WTC11 (cell line): ENCODE measurements around the gene ZNF554.

ENCODE experiments used
- TF ChIP-seq, protein P1 (sequence below): sonication (generic); formaldehyde crosslinking; IDR thresholded peaks from 2 replicates; pipeline ENCODE4 v1.8.1; 2023; ENCODE audit warnings: mild to moderate bottlenecking, missing genetic modification reagents, moderate library complexity
- TF ChIP-seq, protein P2 (sequence below): sonication (generic); formaldehyde crosslinking; conservative IDR thresholded peaks from 2 replicates; pipeline ENCODE4 v1.8.1; 2022; ENCODE audit warnings: mild to moderate bottlenecking, missing genetic modification reagents
- TF ChIP-seq, protein P3 (sequence below): fragments of 200-600 bp; IDR thresholded peaks from 2 replicates; pipeline ENCODE4 v1.8.0; 2022; ENCODE audit warnings: antibody characterized with exemption

DNA sequence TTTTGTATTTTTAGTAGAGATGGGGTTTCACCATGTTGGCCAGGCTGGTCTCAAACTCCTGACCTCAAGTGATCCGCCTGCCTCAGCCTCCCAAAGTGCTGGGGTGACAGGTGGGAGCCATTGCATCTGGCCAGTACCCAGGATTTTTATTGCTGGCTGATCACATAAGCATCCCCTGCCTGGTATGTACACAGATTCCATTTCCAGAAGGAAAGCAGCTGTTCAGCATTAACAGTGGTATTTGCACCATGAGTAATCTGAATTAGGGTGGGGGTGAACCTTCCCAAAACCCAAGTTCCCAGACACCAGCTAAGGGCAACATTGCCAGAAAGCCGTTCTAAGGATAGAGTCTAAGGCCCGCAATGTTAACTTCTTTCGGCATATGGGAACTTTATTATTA, 28.9 kb downstream of the ZNF554 start:
- TF ChIP-seq, protein P1, sequence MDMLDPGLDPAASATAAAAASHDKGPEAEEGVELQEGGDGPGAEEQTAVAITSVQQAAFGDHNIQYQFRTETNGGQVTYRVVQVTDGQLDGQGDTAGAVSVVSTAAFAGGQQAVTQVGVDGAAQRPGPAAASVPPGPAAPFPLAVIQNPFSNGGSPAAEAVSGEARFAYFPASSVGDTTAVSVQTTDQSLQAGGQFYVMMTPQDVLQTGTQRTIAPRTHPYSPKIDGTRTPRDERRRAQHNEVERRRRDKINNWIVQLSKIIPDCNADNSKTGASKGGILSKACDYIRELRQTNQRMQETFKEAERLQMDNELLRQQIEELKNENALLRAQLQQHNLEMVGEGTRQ (CRISPR knock-in tag) = no peak
- TF ChIP-seq, protein P2, sequence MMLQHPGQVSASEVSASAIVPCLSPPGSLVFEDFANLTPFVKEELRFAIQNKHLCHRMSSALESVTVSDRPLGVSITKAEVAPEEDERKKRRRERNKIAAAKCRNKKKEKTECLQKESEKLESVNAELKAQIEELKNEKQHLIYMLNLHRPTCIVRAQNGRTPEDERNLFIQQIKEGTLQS (CRISPR knock-in tag) = no peak
- TF ChIP-seq, protein P3, sequence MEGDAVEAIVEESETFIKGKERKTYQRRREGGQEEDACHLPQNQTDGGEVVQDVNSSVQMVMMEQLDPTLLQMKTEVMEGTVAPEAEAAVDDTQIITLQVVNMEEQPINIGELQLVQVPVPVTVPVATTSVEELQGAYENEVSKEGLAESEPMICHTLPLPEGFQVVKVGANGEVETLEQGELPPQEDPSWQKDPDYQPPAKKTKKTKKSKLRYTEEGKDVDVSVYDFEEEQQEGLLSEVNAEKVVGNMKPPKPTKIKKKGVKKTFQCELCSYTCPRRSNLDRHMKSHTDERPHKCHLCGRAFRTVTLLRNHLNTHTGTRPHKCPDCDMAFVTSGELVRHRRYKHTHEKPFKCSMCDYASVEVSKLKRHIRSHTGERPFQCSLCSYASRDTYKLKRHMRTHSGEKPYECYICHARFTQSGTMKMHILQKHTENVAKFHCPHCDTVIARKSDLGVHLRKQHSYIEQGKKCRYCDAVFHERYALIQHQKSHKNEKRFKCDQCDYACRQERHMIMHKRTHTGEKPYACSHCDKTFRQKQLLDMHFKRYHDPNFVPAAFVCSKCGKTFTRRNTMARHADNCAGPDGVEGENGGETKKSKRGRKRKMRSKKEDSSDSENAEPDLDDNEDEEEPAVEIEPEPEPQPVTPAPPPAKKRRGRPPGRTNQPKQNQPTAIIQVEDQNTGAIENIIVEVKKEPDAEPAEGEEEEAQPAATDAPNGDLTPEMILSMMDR = no peak
